Fibroblast of skin of right biceps (primary cell): Measurements from ENCODE around the gene GCGR.

Source experiments
- DNase-seq: peaks from one replicate; pipeline ENCODE4 v3.0.0-alpha.2; 2013

The GCGR gene

DNA sequence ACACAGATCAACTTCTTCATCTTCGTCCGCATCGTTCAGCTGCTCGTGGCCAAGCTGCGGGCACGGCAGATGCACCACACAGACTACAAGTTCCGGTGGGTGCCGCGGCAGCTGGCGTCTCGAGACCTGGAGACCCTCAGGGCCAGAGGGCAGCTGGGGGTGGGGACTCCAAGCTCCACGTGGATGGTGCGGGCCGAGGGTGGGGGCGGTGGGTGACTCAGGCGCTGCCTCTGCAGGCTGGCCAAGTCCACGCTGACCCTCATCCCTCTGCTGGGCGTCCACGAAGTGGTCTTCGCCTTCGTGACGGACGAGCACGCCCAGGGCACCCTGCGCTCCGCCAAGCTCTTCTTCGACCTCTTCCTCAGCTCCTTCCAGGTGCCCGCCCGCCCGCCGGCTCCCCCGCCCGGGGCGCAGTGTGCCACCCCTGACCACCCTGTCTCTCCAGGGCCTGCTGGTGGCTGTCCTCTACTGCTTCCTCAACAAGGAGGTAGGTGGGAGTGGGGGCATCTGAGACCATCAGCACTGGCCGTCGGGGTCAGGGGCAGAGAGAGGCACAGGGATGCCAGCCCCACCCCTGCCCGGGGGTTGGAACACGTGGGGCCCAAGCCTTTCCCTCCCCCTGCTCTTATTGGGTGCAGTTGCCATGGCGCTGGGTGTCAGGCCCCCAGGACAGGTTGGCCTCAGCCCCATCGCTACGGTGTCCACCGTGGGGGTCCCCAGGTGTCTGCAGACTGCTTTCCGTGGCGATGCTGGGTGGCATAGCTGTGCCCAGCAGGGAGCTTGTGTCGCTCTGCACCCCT, 8.8 kb downstream of the GCGR start:
- DNase-seq: no peak

DNA sequence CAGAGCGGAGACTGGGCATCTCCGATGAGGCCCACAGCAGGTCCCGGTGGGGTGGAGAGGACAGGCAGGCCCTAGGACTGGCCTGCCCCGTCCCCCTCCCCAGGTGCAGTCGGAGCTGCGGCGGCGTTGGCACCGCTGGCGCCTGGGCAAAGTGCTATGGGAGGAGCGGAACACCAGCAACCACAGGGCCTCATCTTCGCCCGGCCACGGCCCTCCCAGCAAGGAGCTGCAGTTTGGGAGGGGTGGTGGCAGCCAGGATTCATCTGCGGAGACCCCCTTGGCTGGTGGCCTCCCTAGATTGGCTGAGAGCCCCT, 9.4 kb downstream of the GCGR start:
- no peak for DNase-seq

DNA sequence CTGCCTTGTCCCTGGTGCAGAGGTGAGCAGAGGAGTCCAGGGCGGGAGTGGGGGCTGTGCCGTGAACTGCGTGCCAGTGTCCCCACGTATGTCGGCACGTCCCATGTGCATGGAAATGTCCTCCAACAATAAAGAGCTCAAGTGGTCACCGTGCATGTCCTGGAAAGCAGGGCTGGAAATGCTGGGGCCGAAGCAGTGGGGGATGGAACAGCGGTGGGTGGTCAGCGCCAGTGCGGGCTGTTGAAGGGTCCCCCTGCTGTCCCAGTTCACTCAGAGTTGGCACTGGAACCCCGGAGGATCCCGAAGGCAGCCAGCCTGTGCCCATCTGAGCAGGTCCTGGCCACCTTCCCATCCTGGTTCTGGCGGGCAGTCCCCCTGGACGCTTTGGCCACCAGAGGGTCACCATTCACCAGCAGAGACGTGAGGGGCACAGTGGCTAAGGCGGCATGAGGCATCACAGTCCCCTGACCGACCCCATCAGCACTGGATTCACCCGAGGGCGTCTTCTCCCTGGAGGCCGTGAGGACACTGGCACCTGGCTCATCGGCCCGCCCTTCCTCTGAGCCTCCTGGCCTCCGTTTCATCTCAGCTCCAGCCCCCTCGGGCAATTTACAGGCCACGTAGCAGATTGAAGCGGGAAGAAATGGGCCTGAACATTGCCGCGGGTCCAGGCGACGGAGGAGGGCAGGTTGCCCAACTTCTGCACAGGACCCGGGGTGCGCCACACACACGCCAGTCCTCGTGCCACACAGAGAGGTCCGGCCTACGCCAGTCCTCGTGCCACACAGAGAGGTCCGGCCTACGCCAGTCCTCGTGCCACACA, 10.1 kb downstream of the GCGR start:
- no peak for DNase-seq

DNA sequence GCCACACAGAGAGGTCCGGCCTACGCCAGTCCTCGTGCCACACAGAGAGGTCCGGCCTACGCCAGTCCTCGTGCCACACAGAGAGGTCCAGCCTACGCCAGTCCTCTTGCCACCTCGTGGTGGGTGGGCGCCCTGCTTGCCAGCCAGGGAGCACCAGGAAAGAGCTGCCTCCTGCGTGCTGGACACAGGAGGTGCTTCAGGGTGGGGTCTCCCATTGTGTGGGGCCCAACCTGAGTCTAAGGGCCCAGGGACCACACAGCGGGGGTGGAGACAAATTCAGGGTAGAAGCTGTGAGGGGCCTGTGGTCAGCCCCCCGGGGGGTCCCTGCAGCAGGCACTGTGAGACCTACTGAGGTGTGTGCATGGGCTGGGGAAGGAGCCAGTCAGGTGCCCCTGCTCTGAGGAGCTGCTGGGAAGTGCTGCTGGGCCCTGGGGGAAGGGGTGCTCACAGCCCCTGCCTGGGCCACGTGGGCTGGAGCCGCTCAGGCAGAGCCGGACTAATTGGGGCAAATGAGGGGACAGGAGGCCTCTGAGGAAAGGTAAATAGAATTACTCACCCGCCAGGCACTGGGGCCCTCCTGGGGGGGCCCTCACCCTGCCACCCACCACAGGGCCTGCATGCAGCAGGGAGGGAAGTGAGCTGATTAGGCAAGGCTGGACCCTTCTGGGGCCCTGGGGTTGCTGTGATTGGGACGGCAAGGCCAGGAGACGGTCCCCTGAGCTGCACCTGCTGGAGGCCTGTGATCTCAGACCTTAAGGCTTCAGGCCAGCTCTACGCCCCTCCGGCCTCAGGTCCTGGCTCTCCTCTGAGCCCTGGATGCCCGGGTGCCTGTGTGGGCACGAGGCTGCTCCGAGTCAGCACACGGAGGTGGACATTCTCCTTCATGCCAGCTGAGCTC, 11.0 kb downstream of the GCGR start:
- DNase-seq: no peak

DNA sequence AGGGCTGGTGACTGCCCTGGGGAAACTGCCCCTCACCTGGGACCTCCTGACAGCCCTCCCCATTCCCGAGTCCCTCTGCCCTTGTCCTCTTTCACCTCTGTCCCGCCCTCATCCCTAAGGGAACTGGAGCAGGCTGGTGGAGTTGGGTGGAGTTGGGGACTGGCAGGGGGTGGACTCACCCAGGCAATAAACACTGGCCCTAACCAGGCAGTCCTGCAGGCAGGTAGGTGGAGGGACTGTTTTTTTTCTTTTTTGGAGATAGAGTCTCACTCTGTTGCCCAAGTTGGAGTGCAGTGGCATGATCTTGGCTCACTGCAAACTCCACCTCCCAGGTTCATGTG, 11.7 kb downstream of the GCGR start:
- no peak for DNase-seq

DNA sequence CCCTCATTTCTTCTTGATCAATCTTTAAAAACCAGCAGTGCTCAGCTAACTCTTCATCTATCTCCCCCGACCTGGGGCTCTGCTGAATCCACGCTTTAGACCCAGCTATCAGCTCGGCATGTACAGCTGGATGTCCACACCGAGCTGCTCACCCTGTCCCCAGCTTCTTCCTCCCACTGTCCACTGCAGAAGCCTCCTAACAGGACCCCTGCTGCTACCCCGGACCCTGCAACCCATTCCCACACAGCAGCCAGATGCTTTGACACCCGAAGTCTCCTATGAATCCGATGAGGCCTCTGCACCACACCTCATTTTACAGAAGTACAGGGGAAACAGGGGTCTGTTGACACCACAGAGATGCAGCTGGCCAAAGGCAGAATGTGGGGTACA, 13.8 kb downstream of the GCGR start:
- DNase-seq: no peak

DNA sequence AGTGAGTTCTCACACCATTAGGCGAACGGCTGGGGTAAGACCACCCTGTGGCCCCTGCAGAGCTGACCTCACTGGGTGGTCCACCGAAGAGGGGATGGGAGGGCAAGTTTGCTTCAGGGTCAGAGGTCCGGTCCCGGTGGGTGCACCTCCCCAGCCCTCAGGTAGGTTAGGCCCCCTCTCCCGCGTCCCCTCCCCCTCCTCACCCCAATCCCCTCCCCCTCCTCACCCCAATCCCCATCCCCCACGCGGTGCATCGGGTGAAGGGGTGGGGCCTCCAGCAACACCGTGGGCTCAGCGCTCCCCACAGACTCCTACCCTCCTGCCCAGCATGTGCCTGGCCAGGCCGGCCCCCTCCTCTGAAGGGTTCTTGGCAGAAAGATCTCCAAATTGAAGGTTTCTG, 15.8 kb downstream of the GCGR start:
- DNase-seq: no peak

DNA sequence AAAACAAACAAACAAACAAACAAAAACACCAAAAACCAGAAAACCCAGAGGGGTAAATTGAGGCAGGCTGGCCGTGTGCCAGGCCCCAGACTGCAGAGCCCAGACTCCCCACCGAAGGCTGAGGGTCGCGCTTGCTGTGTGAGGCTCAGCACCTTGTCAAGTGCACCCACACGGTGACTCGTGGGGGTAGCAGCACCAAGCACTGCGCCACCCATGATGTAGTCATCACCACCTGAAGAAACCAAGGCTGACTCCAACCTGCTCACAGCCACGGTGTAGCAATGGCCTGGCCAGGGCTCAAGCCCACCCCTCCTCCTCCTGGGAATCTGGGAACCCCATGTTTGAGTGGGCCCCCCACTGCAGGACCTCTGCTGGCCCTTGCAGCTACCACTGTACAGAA, 17.2 kb downstream of the GCGR start:
- DNase-seq: no peak

DNA sequence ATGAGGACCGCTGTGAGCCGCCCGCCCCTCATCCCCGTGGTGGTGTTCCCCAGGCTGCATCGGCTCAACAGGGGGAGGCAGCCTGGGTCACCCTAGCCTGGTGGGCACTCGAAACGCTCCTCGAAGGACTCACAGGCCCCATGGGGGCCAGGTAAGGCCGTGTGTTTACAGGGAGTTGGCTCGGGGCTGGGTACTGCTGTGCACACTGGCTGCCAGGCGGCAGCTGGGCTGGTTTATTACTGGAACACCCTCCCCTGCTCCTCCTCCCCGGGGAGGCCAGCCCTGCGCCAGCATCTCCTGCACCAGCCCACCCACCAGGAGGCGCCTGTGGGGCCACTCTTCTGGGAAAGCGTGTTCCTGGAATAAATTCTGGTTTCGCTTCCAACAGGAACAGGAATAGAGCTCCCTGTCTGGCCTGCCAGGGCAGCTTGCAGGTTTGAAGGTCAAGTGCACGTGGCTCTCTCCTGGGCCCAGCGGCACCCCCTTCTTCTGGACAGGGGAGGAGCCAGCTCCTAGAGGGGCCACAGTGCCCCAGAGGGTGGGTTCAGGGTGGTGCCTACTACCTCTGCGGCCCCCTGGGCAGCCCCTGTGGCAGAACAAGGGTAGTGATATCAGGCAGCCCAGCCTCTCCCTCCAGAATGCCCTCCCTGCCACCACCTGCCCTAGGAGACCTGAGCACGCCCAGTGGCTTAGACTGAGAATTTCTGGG, 17.8 kb downstream of the GCGR start:
- peak; percentile 47 for DNase-seq

DNA sequence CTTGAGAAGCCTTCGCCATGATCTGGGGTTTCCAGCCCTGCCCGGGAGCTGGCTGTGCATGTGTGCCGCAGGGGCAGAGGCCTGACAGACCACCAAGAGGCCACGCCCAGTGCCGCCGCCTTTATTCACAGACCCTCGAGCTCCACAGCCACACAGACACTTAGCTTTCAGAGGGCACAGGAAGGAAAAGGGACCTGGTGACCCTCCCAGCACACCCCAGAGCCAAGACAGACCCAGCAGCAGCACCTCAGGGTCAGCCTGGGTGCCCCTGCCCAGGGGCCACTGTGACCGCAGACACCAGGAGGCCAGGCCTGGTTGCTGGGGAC, 18.3 kb downstream of the GCGR start:
- no peak for DNase-seq

DNA sequence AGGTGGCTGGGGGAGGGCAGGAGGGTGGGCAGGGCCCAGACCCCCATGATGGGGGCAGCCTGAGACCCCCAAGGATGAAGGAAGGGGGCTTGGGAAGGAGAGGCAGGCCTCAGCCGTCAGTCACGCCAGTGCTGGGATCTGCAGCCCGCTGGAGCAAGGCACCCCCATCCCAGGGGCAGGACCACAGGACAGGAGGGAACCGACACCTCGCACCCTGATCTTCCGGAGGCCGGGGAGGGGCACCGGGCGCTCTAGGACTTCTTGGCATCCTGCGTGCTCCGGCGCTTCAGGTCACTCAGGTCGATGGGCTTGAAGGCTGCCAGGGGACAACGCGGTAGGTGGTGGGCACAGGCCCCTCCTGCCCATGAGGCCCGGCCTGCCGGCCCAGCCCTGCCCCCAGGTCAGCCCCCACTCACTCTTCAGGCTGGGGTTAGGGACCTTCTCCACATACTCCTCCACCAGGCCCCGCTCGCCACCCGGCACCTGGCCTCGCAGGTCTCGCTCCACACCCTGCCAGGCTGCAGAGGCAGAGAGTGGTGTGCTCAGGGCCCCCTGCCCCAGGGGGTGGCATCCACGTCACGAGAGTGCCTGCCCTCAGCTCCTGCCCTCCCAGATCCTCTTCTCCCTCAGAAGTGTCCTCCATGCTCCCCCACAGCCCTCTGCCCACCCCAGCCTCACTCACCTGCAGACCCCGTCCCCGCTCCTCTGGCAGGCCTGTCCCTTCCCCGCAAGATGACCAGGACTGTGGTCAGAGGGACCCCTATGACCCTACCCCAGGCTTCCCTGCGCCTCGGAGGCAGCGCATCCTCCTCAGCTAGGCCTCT, 19.3 kb downstream of the GCGR start:
- no peak for DNase-seq

DNA sequence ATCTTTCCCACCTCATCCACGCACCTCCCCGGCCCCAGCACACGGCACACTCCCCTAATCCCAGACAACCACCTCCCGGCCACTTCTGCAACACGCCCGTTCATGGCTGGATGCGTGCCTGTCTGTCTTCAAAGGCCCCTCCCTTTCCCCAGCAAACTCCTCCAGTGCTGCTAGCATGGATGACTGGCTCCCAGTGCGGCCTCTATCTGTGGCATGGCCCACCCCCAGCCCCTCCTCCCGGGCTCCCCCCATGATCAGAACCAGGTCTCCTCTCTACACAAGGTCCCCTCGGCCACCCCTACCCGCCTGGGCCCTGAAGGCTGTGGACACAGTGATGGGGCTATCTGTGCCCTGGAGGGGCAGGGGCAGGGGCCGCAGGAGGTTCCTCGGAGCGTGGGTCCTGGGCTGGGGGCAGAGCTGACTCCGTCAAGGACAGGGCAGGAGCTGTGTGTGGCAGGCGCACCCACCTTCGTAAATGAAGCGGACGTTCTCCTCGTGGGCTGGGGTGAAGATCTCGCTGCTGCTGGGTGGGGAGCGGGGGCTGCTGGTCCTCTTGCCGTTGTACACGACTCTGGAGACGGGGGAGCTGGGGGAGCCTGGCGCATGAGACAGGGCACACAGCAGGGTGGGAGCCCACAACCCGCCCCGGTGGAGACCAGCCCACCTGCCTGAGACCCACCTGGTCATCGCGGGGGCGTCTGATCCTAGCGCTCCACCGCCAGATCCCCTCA, 20.0 kb downstream of the GCGR start:
- DNase-seq: no peak

DNA sequence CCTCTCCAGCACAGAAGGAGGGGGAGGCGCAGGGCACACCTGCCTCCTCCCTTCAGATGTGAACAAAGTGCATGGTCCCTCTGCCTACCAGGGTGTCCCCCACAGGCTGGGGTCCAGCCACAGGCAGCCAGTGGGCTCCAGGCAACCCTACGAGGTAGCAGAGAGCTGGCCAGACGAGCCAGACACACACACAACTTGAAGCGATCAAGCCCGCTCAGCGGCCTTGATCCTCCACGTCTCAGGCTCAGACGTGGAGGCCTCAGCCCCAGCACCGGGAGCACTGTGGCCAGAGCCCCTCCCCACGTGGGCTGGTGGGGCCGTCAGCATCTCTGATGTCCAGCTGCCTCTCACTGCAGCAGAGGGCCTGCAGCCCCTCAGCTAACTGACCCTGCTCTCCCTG, 20.6 kb downstream of the GCGR start:
- no peak for DNase-seq

DNA sequence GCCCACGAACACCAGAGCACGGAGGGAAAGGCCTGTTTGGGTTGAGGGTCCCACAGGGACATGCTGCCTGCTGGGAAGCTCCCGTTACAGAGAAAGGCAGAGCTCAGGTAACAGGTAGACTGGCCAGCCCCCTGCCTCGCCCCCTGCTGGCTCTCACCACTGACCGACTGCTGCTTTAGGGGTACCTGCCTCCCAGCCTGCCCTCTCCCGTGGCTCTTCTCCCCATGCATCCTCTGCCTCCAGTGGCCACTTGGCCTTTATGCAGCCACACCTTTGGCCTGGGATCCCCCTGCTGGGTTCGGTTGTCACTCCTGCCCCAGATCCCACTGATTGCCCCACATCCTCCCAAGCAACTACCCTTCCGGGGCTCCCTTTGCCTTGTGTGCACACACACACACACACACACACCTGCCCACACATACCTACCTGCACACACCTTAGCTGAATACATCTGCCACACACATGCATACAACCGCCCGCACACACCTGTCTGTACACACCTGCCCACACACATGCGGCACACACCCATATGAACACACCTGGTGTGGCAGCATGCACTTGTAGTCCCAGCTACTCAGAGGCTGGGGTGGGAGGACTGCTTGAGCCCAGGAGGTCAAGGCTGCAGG, 22.0 kb downstream of the GCGR start:
- DNase-seq: no peak

DNA sequence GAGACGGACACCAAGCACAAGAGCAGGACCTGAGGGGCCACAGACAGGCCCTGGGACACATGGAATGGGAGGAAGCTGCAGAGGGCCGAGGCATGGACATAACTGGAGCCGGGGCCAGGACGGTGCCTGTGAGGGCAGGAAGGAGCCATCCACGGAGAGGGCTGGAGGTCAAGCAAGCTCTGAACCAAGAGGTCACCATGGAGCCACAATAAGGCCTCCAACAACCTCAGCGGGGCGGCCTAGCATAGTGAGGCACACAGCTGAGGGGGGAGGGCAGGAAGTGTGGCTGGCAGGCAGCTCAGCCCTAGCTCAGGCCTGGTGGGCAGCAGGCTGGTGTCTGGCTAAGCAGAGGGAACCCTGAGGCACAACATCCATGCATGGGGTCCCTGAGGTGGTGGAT, 24.7 kb downstream of the GCGR start:
- DNase-seq: no peak

DNA sequence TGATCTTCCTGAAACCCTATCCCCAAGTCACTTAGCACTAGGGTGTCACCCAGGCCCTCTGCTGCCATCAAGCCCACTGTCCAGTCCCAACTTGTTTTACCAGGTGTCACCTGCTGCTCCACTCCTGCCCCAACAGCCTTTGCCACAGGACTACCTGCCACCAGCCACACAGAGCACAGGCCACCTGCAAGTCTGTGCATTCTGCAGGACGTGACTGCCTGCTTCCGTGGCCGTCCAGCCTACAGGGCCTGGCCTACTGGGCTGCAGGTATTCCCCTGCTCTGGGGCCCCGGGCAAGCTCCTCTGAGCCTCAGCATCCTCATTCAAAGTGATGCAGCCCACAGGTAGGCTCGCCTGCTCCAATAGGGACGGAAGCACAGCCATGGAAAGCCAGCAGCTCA, 25.9 kb downstream of the GCGR start:
- no peak for DNase-seq

DNA sequence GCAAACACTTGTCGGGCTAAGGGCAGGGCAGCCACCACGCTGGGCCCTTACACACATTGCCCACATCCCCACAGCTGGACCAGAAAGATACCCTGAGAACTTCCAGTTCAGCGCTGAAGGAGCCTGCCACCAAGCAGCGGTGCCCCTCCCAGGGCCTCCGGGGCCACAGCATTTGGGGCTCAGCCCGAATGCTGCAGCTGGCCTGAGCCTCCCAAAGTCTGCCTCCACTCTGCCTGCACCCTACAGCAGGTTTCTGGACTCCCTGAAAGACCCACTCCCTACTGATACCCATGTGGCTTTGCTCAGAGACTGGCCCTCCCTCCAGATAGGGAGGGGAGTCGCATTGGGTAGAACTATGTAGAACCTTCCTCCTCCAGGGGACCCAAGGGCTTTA, 27.6 kb downstream of the GCGR start:
- no peak for DNase-seq

DNA sequence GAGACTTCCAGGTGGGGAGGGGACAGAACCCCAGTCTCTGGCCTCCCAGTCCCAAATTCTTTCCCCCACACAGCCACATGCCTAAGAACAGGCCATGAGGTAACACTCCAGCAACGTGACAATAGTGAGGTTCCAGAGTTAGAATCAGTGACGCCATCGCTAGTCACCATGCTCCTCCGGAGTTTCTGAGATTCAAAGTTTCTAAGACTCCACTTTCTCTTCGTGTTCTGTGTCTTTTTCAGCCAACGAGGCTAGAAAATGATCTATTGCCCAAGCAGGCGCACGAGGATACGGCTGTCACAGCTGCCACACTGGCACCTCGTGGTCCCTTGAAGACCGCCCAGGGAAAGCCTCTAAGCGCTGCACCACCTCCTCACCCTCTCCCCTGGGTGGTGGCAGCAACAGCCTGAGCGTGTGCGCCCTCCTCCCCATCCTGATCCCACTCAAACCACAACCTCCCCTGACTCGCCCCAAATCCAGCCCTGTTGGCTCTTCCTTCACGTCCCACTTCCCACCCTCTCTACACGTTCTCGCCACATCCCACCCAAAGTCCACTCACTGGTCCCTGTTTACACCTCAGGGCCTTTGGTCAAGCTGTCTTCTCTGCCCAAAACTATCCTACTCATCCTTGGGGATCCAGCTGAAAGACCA, 28.1 kb downstream of the GCGR start:
- peak; percentile 53 for DNase-seq

DNA sequence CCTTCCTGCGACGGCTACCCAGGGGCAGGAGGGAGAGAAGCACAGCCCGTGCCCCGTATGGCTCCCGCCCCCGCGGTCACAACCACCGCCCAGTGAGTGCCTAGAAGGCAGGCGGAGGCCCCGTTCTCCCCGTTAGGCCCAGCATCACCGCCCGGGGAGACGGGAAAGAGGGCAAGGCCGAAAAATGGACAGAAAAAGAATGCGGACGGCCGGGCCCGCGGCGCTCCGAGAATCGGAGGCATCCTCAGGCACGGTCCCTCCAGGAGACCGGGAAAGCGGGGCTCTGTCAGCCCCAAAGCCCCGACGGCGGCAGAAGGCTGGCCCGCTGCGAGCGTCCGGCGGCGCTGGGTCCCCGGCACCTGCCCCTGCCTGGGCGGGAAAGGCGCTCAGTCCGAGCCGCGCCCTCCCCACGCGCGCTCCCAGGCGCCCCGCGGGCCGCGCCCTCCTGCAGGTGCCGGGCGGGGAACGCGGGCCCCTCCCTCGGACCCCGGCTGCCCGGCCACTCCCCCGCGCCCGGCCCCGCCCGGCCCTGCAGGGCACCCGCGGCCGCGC, 28.7 kb downstream of the GCGR start:
- no peak for DNase-seq
